ENCODE results near the gene LIF. TPM values are rescaled to one million over a fixed set of nuclear protein-coding genes. Genes with fewer than 3 reads are reported as not detected.

The LIF gene
- total and polyA plus RNA-seq, 2 donors (not counting 3 experiments of a cell fraction or from before 2014, with no cell fraction given), result 0.12 to 0.27 TPM

GRCh38 chr22:30262112-30262511, 15.6 kb upstream of the LIF start:
- Histone ChIP-seq H4K20me1 (replicated peaks; ENCODE audit: control insufficient read depth, extremely low read depth, insufficient read depth, low read length) (no peaks in the 10 kb centered on the region), H3K27me3 (ENCODE audit: control insufficient read depth in 2 of 2, insufficient read depth in 2 of 2, low read length in 2 of 2) (no peaks in the 10 kb centered on the region), H3K9me1 (replicated peaks; ENCODE audit: control insufficient read depth, extremely low read depth, insufficient read depth, low read length) (no peaks in the 10 kb centered on the region), H2AFZ (ENCODE audit: low read depth, low read length) (no peak overlapping the region), H3K36me3 (ENCODE audit: control insufficient read depth in 2 of 2, extremely low read depth in 1 of 2, insufficient read depth in 2 of 2, low read length in 2 of 2) (no peaks in the 10 kb centered on the region), H3K4me2 (ENCODE audit: insufficient read depth, low read length) (no peak overlapping the region), H3K9me3 (replicated peaks; ENCODE audit: control insufficient read depth, insufficient read depth, low read length) (no peaks in the 10 kb centered on the region), H3K27ac (ENCODE audit: insufficient read depth, low read depth, low read length) (no peak overlapping the region), H3K4me3 (replicated peaks in 1 of 3; ENCODE audit: insufficient read depth in 1 of 3, low read depth in 1 of 3, low read length in 3 of 3) (no peak overlapping the region), H3K79me2 (ENCODE audit: control insufficient read depth, insufficient read depth, low read length) (no peaks in the 10 kb centered on the region), H3K9ac (replicated peaks; ENCODE audit: extremely low read depth, insufficient read depth, low read length) (no peak overlapping the region), H3K4me1 (ENCODE audit: control insufficient read depth, extremely low read depth, insufficient read depth, low read length) (peaks cover 6% of the 10 kb centered on the region)
- DNase-seq (ENCODE audit: low read depth, low spot score), result no peak
- intact Hi-C loops (cut with micrococcal nuclease) (no loop called here), dilution Hi-C loops (cut with MboI; ENCODE audit: extremely low pct_ligation_motif_present, low sequenced_read_pairs) (no loop called here)
- POLR2A ChIA-PET, result no interaction called here
- CTCF ChIA-PET, result interaction anchor here (1.1 to 4.3 kb wide), 4 partner anchors 15 to 125 kb away, joined by 3 to 56 read pairs (median 20); partner anchors contain the start of gene RNF215
- BruUV-seq (replicated peaks), result no TSS peak
- TF ChIP-seq EZH2 (IDR thresholded peaks at IDR 0.05; ENCODE audit: borderline replicate concordance, low read depth, low read length, severe bottlenecking) (no peak), FOS (IDR thresholded peaks at IDR 0.05; ENCODE audit: borderline replicate concordance, insufficient read depth, low read length) (no peak), GATA2 (IDR thresholded peaks at IDR 0.05; ENCODE audit: insufficient read depth, insufficient read length, low read depth, low read length) (no peak), MYC (IDR thresholded peaks at IDR 0.05; ENCODE audit: low read depth, low read length) (no peak), MAX (IDR thresholded peaks at IDR 0.05; ENCODE audit: insufficient read depth, insufficient read length) (no peak), CTCF (IDR thresholded peaks at IDR 0.05; ENCODE audit: extremely low read depth in 1 of 2, insufficient read depth in 1 of 2, low read depth in 1 of 2, low read length in 2 of 2) (no peak), POLR2A (IDR thresholded peaks at IDR 0.05; ENCODE audit: low read depth, low read length) (no peak), POLR2AphosphoS5 (IDR thresholded peaks at IDR 0.05; ENCODE audit: insufficient read depth, low read depth, low read length) (no peak), JUN (IDR thresholded peaks at IDR 0.05; ENCODE audit: borderline replicate concordance, insufficient read depth, insufficient read length, low read depth) (no peak)
- FAIRE-seq, result no peak
